ENCODE measurements around the gene GPR33. TPM values are rescaled to one million over a fixed set of nuclear protein-coding genes. Genes with fewer than 3 reads are reported as not detected.

The GPR33 gene
- polyA plus RNA-seq, 1 experiment: not detected

DNA sequence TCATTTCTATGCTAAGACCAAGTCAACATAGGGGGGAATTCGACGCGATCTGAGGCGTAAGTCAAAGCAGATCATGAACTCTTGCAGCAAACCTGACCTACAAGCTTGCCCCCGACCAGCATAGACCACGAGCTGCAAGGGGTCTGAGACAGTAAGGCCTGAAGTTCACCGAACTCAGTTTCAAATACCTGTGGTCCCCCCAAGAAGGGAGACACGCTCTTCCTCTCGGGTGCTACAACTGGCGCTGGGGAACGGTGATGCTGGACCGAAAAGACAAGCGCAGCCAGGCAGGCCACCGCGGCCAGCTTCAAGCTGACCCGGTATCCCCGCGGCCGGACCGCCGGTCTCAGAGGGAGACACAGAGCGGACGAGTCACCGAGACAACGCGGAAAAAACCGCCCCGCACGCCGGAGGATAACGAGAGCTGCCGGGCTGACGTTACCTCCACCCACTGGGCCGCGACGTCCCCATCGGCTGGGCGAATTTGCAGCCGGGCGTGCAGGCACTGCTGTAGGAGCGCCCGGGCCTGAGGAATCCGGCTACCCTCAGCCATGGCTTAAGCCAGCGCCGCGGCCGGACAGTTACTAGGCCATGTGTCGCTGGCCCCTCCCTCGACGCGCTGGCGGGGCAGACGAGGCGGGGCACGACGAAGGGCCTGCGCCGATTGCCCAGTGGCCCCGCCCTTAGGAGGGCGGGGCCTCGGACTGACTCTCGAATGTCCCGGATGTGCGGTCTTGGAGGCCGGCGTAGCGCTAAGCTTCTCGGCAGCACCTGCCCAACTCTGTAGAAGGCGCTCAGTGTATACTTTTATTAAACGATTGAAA is 30.8 kb downstream of the GPR33 start, which contains the start of gene DTD2:
DTD2 (minus strand) TSS at position 666 of the 824 bp plus-strand sequence; CDS start at position 553, 113 bp downstream.
- DNase-seq (ENCODE audit: low read depth, low spot score): peak; percentile 79
- TF ChIP-seq, protein P1, sequence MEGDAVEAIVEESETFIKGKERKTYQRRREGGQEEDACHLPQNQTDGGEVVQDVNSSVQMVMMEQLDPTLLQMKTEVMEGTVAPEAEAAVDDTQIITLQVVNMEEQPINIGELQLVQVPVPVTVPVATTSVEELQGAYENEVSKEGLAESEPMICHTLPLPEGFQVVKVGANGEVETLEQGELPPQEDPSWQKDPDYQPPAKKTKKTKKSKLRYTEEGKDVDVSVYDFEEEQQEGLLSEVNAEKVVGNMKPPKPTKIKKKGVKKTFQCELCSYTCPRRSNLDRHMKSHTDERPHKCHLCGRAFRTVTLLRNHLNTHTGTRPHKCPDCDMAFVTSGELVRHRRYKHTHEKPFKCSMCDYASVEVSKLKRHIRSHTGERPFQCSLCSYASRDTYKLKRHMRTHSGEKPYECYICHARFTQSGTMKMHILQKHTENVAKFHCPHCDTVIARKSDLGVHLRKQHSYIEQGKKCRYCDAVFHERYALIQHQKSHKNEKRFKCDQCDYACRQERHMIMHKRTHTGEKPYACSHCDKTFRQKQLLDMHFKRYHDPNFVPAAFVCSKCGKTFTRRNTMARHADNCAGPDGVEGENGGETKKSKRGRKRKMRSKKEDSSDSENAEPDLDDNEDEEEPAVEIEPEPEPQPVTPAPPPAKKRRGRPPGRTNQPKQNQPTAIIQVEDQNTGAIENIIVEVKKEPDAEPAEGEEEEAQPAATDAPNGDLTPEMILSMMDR (IDR thresholded peaks at IDR 0.05; ENCODE audit: low read depth, low read length): no peak
- POLR2A ChIA-PET: interaction anchor here (0.5 to 1.6 kb wide), 6 partner anchors 15 to 257 kb away, joined by 3 to 12 read pairs (median 4); partner anchors contain the start of gene HEATR5A

DNA sequence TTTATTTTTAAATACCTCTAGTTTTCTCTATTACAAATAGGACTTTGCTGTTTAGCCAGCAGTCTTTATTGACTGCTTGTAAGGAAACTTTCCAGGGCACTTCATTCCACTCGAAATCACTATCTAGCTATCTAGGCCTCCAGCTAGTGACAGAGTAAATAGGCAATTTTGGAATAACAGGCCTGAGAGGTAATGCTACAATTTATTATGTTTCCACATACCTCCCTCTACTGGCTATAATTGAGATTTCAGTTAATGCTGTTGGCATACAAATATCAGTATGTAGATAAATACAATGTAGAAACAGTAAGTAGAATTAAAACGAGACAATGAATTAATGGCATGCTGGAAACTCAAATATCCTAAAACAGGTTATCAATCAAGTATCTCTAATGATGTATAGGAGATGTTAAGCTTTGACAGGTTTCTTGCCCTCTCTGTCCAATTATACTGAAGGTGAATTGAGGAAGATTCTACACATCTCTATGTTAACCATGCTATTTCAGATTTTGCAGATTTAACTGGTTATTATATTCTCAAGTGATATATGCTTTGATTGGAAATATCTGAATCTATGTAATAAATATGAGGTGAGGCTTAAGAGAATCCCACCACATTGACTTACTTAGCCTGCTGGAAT is 37.7 kb downstream of the GPR33 start:
- POLR2A ChIA-PET: interaction anchor here (3.7 kb wide), 1 partner anchor 30 kb away, joined by 17 read pairs; the partner anchor contains the start of gene HEATR5A
- H3K27ac ChIP-seq (ENCODE audit: low read depth, low read length): no peak overlapping the region

More for the DNA sequence above, 30.8 kb downstream of the GPR33 start, which contains the start of gene DTD2:
- Histone ChIP-seq H3K9me3 (ENCODE audit: control insufficient read depth, insufficient read depth, low read length) (no peaks in the 10 kb centered on the region), H3K4me3 (ENCODE audit: low read depth, low read length) (peak within 1 kb of the TSS; percentile 86), H3K27ac (ENCODE audit: low read depth, low read length) (peak within 1 kb of the TSS; percentile 83), H3K27me3 (ENCODE audit: control insufficient read depth, insufficient read depth, low read length) (no peaks in the 10 kb centered on the region)
- CTCF ChIA-PET: interaction anchor here (1.1 to 3.0 kb wide), 3 partner anchors 8 to 797 kb away, joined by 3 to 12 read pairs (median 11); partner anchors contain the start of gene HEATR5A

DNA sequence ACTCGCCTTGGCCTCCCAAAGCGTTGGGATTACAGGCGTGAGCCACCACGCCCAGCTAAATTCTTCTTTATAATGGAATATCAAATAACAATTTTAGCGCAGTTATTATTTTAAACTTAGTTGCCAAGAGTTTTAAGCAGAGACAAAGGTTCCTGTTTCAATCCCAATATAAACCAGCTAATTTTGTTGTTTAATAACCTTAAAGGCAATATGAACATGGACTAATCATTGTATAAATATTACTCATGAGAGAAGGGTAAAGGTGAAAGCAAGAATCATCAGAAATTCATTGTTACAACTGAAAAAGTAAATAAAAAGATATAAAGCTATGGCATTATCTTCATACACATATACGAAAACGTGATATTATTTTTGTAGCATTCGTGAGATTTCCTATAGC is 38.7 kb downstream of the GPR33 start:
- Histone ChIP-seq H3K27me3 (ENCODE audit: control insufficient read depth, insufficient read depth, low read length) (no peaks in the 10 kb centered on the region), H3K27ac (ENCODE audit: low read depth, low read length) (no peak overlapping the region), H3K9me3 (ENCODE audit: control insufficient read depth, insufficient read depth, low read length) (no peaks in the 10 kb centered on the region), H3K4me3 (ENCODE audit: low read depth, low read length) (no peak overlapping the region)
- TF ChIP-seq, protein P1 (IDR thresholded peaks at IDR 0.05; ENCODE audit: low read depth, low read length): no peak
- POLR2A ChIA-PET: interaction anchor here (3.7 kb wide), 1 partner anchor 29 kb away, joined by 17 read pairs; the partner anchor contains the start of gene HEATR5A
- CTCF ChIA-PET: interaction anchor here (0.6 to 2.9 kb wide), 15 partner anchors 8 to 806 kb away, joined by 3 to 14 read pairs (median 4); partner anchors contain the start of genes DTD2 and HEATR5A
- no peak for DNase-seq (ENCODE audit: low read depth, low spot score)

More for the DNA sequence above, 37.7 kb downstream of the GPR33 start:
- TF ChIP-seq, protein P1 (IDR thresholded peaks at IDR 0.05; ENCODE audit: low read depth, low read length): peak; percentile 69
- H3K27me3 ChIP-seq (ENCODE audit: control insufficient read depth, insufficient read depth, low read length): no peaks in the 10 kb centered on the region
- CTCF ChIA-PET: interaction anchor here (0.6 to 2.9 kb wide), 21 partner anchors 9 to 805 kb away, joined by 3 to 14 read pairs (median 4); partner anchors contain the start of genes DTD2 and HEATR5A
- H3K9me3 ChIP-seq (ENCODE audit: control insufficient read depth, insufficient read depth, low read length): no peaks in the 10 kb centered on the region
- no peak for DNase-seq (ENCODE audit: low read depth, low spot score)
- no peak overlapping the region for H3K4me3 ChIP-seq (ENCODE audit: low read depth, low read length)

DNA sequence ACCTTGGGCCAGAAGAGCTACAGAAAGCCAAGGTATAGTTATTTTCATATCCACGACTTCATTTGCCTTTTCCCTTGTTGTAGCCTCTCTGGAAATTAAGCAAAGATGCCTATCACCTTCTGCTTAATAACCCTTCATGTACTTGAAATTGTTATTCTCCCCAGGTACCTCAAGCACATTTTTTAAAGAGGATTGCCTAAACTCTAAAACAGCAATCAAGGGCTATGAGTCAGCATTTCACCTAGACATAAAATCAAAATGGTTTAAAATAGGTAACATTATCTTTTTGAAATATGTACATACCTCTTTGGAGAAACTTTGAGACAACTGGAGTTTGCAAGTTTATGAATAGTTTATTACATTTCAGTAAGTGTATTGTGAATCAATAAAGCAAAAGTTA is 42.1 kb downstream of the GPR33 start:
- TF ChIP-seq, protein P1 (IDR thresholded peaks at IDR 0.05; ENCODE audit: low read depth, low read length): no peak
- no peak for DNase-seq (ENCODE audit: low read depth, low spot score)
- Histone ChIP-seq H3K4me3 (ENCODE audit: low read depth, low read length) (no peak overlapping the region), H3K9me3 (ENCODE audit: control insufficient read depth, insufficient read depth, low read length) (no peaks in the 10 kb centered on the region), H3K27me3 (ENCODE audit: control insufficient read depth, insufficient read depth, low read length) (no peaks in the 10 kb centered on the region), H3K27ac (ENCODE audit: low read depth, low read length) (no peak overlapping the region)
- POLR2A ChIA-PET: interaction anchor here (0.7 to 0.8 kb wide), 2 partner anchors 11 to 25 kb away, joined by 3 to 4 read pairs; partner anchors contain the start of gene HEATR5A
- CTCF ChIA-PET: no interaction called here

All from AG04450 (cell line).